Measurements from ENCODE around the gene LAPTM5. TPM values are rescaled to one million over a fixed set of nuclear protein-coding genes. Genes with fewer than 3 reads are reported as not detected.

Gene LAPTM5
- total RNA-seq, 6 donors from 2014 or later: 148 to 624 (median 225) TPM

DNA sequence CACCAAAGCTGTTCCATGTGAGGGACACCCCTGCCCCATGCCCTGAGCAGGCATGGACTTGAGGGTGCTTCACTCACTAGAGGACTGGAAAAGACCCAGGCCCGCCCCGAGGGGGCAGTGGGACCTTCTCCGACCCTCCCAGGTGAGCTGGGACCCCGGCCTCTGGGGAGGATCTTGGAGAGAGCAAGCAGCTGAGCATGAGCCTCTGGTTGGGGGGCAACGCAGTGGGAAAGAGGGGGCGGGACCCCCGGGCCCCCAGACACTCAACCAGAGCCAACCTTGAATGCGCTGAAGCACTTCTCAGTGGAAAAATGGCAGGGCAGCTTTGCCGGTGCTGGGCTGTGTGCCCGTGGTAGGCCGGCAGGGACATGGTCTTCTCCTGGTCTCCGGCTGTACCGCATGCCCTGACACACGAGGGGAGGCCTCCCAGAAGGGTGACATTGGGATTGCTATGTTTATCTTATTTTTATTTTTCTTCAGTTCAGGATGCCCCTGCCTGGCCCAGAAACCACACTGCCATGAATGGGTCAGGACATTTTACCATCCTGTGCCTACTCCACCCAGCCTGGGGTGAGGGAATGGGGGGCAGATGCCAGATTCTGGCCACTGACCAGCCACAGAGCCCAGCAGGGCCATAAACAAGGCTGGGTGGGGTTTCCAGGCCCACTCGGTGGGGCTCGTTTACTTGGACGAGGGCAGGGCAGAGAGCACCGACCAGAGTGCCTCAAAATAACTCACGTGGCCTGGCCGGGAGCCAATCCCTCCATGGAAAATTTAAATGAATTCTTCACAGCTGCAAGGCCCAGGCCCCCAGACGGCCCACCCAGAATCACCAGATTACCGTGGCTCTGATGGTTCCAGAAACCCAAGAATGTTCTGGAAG is 17.2 kb upstream of the LAPTM5 start:
- no peaks in the 10 kb centered on the region for H3K9me3 ChIP-seq
- no peak overlapping the region for H3K27ac ChIP-seq
- ATAC-seq (ENCODE audit: low FRiP score in 2 of 2): no peak
- no peak for DNase-seq
- H3K4me1 ChIP-seq: peaks cover 0 to 6% (median 0%) of the 10 kb centered on the region in 4 donors
- no peaks in the 10 kb centered on the region for H3K36me3 ChIP-seq
- H3K27me3 ChIP-seq: no peaks in the 10 kb centered on the region
- WGBS, 2 donors: 66 to 76% methylated on average over 19 to 22 of the region's 22 CpGs
- H3K4me3 ChIP-seq: no peak overlapping the region
- TF ChIP-seq, protein P1, sequence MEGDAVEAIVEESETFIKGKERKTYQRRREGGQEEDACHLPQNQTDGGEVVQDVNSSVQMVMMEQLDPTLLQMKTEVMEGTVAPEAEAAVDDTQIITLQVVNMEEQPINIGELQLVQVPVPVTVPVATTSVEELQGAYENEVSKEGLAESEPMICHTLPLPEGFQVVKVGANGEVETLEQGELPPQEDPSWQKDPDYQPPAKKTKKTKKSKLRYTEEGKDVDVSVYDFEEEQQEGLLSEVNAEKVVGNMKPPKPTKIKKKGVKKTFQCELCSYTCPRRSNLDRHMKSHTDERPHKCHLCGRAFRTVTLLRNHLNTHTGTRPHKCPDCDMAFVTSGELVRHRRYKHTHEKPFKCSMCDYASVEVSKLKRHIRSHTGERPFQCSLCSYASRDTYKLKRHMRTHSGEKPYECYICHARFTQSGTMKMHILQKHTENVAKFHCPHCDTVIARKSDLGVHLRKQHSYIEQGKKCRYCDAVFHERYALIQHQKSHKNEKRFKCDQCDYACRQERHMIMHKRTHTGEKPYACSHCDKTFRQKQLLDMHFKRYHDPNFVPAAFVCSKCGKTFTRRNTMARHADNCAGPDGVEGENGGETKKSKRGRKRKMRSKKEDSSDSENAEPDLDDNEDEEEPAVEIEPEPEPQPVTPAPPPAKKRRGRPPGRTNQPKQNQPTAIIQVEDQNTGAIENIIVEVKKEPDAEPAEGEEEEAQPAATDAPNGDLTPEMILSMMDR (IDR thresholded peaks at IDR 0.05): no peak
- TF ChIP-seq POLR2A (IDR thresholded peaks at IDR 0.05) (no peak), EP300 (IDR thresholded peaks at IDR 0.05) (no peak), POLR2AphosphoS5 (IDR thresholded peaks at IDR 0.05) (no peak)

DNA sequence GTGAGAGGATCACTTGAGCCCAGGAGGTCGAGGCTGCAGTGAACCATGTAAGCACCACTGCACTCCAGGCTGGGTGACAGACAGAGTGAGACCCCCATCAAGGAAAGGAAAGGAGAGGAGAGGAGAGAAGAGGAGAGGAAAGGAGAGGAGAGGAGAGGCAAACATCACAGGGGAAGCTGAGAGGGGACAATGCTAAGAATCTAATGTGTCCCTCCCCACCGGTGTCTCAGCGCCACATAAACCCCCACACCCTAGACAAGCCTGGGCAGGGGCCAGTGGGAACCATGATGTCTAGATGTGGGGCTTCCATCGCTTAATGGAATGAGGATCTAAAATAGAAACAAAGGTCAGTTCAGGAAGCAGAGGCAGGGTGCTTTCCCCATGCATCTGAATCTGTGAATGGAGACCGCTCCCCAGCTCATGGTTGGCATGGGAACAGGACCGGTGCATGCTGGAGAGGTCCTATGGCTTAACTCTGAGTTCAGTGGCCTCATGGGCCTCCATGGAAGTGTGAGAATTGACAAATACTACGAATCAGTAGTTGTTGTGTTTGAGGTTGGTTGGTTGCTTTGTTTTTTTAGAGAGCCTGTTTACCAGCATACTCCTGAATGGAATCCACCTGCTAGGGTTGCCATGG is 16.3 kb upstream of the LAPTM5 start:
- Histone ChIP-seq H3K36me3 (no peaks in the 10 kb centered on the region), H3K4me1 (no peaks in the 10 kb centered on the region), H3K27me3 (no peaks in the 10 kb centered on the region), H3K27ac (no peak overlapping the region), H3K9me3 (no peaks in the 10 kb centered on the region), H3K4me3 (no peak overlapping the region)
- WGBS, 2 donors: 71 to 75% methylated on average over 7 of the region's 7 CpGs
- TF ChIP-seq, protein P1 (IDR thresholded peaks at IDR 0.05): no peak
- TF ChIP-seq POLR2A (IDR thresholded peaks at IDR 0.05) (no peak), EP300 (IDR thresholded peaks at IDR 0.05) (no peak), POLR2AphosphoS5 (IDR thresholded peaks at IDR 0.05) (no peak)
- no peak for DNase-seq
- no peak for ATAC-seq (ENCODE audit: low FRiP score in 2 of 2)

DNA sequence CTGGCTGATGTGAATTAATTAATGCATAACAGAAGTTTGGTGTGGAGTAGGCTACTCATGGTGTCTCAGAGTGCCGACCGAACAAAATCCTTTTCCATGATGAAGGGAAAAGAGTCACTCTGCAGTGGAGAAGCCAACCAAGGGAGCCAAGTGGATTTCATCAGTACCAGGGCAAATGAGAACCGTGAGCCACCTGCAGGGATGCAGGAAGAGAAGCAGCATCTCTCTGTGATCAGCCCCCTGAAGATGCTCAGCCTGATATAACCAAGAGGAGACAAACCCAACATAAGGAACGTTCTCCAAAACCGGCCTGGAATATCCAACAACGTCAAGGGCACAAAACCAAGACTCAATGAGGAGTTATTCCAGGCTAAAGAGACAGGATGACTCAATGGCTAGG is 13.4 kb upstream of the LAPTM5 start:
- TF ChIP-seq, protein P1 (IDR thresholded peaks at IDR 0.05): no peak
- no peak for TF ChIP-seq POLR2A (IDR thresholded peaks at IDR 0.05)
- TF ChIP-seq POLR2AphosphoS5 (IDR thresholded peaks at IDR 0.05): no peak
- no peak for TF ChIP-seq EP300 (IDR thresholded peaks at IDR 0.05)
- H3K27me3 ChIP-seq: no peaks in the 10 kb centered on the region
- ATAC-seq (ENCODE audit: low FRiP score in 2 of 2) (no peak), DNase-seq (no peak)
- H3K27ac ChIP-seq: no peak overlapping the region
- H3K4me3 ChIP-seq: no peak overlapping the region
- no peaks in the 10 kb centered on the region for H3K9me3 ChIP-seq
- H3K36me3 ChIP-seq: no peaks in the 10 kb centered on the region
- WGBS, 2 donors: 85 to 90% methylated on average over 6 of the region's 6 CpGs
- H3K4me1 ChIP-seq: no peaks in the 10 kb centered on the region

DNA sequence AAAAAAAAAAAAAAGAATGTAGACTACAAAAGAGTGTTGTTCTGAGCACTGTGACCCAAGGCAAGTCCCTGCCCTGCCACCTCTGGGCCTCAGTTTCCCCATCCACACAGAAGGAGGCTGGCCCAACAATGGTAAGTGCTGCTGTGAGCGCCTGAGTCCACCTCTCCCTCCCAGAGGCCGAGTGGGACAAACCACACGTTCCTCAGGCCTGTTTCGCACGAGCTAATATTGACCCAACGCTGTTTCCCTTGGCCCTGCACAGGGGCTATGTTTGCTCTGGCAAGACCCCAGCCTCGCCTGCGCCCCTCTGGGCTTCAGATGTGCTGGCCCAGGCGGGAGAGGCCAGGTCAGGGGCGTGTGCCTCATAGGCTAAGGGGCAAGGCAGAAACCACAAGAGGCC is 12.6 kb upstream of the LAPTM5 start:
- Histone ChIP-seq H3K4me3 (no peak overlapping the region), H3K36me3 (no peaks in the 10 kb centered on the region), H3K27me3 (no peaks in the 10 kb centered on the region), H3K27ac (no peak overlapping the region), H3K4me1 (no peaks in the 10 kb centered on the region), H3K9me3 (no peaks in the 10 kb centered on the region)
- ATAC-seq (ENCODE audit: low FRiP score in 2 of 2) (no peak), DNase-seq (no peak)
- TF ChIP-seq EP300 (IDR thresholded peaks at IDR 0.05) (no peak), POLR2AphosphoS5 (IDR thresholded peaks at IDR 0.05) (no peak), POLR2A (IDR thresholded peaks at IDR 0.05) (no peak)
- TF ChIP-seq, protein P1 (IDR thresholded peaks at IDR 0.05): no peak
- 84 to 88% methylated on average over 10 of the region's 10 CpGs for WGBS, 2 donors

Measured in upper lobe of left lung (tissue), 6 donors.